BLaER1 treated with 17β-estradiol and CSF1 and Interleukin-3, amounts not matched to agents 10 nM and 100 nM (cell line): Measurements from ENCODE around the gene CDHR2.

ENCODE experiments used
- H3K27ac ChIP-seq, 11 experiments: shearing (Covaris generic); formaldehyde crosslinking; 2 replicates each; pipeline ENCODE4 v1.8.1; 2022
- H3K27me3 ChIP-seq, 11 experiments: shearing (Covaris generic); formaldehyde crosslinking; 2 replicates each; pipeline ENCODE4 v1.8.1; 2022
- H3K36me3 ChIP-seq, 11 experiments: shearing (Covaris generic); formaldehyde crosslinking; 2 replicates each; pipeline ENCODE4 v1.8.1; 2022
- H3K4me1 ChIP-seq, 10 experiments: shearing (Covaris generic); formaldehyde crosslinking; 2 replicates each; pipeline ENCODE4 v1.8.1; 2022
- H3K4me2 ChIP-seq, 11 experiments: shearing (Covaris generic); formaldehyde crosslinking; 2 replicates each; pipeline ENCODE4 v1.8.1; 2022
- H3K4me3 ChIP-seq, 10 experiments: shearing (Covaris generic); formaldehyde crosslinking; 2 replicates each; pipeline ENCODE4 v1.8.1; 2022
- H3K9ac ChIP-seq, 11 experiments: shearing (Covaris generic); formaldehyde crosslinking; 2 replicates each; pipeline ENCODE4 v1.8.1; 2022
- H3K9me3 ChIP-seq, 11 experiments: shearing (Covaris generic); formaldehyde crosslinking; replicated peaks in 1 of 11; 2 replicates each; pipeline ENCODE4 v1.8.1; 2022
- H4K20me1 ChIP-seq, 11 experiments: shearing (Covaris generic); formaldehyde crosslinking; 2 replicates each; pipeline ENCODE4 v1.8.1; 2022
- Cebpa-rat ChIP-seq, 11 experiments: shearing (Covaris generic); IDR thresholded peaks; 2 replicates each; pipeline ENCODE4 v1.8.1; 2022

Gene CDHR2, protein sequence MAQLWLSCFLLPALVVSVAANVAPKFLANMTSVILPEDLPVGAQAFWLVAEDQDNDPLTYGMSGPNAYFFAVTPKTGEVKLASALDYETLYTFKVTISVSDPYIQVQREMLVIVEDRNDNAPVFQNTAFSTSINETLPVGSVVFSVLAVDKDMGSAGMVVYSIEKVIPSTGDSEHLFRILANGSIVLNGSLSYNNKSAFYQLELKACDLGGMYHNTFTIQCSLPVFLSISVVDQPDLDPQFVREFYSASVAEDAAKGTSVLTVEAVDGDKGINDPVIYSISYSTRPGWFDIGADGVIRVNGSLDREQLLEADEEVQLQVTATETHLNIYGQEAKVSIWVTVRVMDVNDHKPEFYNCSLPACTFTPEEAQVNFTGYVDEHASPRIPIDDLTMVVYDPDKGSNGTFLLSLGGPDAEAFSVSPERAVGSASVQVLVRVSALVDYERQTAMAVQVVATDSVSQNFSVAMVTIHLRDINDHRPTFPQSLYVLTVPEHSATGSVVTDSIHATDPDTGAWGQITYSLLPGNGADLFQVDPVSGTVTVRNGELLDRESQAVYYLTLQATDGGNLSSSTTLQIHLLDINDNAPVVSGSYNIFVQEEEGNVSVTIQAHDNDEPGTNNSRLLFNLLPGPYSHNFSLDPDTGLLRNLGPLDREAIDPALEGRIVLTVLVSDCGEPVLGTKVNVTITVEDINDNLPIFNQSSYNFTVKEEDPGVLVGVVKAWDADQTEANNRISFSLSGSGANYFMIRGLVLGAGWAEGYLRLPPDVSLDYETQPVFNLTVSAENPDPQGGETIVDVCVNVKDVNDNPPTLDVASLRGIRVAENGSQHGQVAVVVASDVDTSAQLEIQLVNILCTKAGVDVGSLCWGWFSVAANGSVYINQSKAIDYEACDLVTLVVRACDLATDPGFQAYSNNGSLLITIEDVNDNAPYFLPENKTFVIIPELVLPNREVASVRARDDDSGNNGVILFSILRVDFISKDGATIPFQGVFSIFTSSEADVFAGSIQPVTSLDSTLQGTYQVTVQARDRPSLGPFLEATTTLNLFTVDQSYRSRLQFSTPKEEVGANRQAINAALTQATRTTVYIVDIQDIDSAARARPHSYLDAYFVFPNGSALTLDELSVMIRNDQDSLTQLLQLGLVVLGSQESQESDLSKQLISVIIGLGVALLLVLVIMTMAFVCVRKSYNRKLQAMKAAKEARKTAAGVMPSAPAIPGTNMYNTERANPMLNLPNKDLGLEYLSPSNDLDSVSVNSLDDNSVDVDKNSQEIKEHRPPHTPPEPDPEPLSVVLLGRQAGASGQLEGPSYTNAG (N-terminal part only)

DNA sequence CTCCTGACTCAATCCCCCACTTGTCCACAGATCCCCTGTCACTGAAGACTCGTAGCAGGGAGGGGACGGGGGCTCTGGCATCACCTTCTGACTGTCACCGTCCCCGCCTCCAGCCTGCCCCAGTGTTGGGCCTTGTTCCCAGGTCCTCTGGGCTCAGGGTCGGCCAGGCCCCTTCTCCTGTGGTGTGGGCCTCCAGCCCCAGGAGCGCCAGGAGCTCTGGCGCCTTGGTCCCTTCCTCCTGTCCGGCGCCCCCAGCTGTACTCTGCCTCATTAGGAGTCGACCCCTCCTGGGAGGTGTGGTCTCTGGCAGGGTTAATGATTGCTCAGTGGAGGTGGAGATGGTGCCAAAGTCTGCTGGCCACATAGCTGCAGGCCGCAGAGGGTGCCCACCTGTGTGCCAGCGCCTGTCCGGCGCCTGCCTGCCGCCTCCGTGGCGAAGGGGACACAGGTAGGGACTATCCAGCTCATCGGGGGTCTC is at the start of gene CDHR2:
Gene CDHR2, plus strand, starts transcription at position 376 of the 478 bp plus-strand sequence. CDS start 16,011 bp downstream, outside the sequence.
- TF ChIP-seq Cebpa-rat (IDR thresholded peaks at IDR 0.05), result no peak
- H3K36me3 ChIP-seq, result no peaks in the 10 kb centered on the region
- H4K20me1 ChIP-seq, result peaks cover 0 to 19% (median 0%) of the 10 kb centered on the region in 11 experiments; a peak in 2 of 22 replicates
- peaks cover 37 to 95% (median 56%) of the 10 kb centered on the region in 10 experiments for H3K4me1 ChIP-seq
- no peaks in the 10 kb centered on the region for H3K27me3 ChIP-seq
- no peaks in the 10 kb centered on the region for H3K9me3 ChIP-seq
- H3K9ac ChIP-seq, result peak within 1 kb of the TSS in 5 of 11 experiments; percentile 4 to 32 (median 19); a peak in 2 of 22 replicates
- H3K4me2 ChIP-seq, result peak within 1 kb of the TSS; percentile 56 to 84 (median 77)
- H3K4me3 ChIP-seq, result no peak within 1 kb of the TSS
- peak within 1 kb of the TSS in 4 of 11 experiments; percentile 2 to 37 (median 14); a peak in 3 of 22 replicates for H3K27ac ChIP-seq

DNA sequence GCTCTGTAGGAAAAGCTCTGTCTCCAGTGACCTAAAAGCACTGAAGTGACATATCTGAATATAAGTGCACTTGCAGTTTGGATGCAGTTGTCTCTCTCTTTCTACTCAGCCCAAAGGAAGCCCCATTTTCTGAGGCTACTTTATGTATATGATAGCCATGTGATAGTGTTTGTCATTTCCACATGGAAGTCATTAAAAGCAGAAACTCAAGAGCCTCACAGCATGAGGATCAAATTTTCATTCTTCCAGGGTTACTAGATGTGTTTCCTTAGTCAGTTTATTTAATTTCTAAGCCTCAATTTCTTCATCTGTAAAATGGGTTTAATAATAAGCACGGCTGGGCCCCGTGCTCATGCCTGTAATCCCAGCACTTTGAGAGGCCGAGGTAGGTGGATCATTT is 48.6 kb upstream of the CDHR2 start:
- peaks cover 94 to 100% (median 100%) of the 10 kb centered on the region in 11 experiments for H3K36me3 ChIP-seq

DNA sequence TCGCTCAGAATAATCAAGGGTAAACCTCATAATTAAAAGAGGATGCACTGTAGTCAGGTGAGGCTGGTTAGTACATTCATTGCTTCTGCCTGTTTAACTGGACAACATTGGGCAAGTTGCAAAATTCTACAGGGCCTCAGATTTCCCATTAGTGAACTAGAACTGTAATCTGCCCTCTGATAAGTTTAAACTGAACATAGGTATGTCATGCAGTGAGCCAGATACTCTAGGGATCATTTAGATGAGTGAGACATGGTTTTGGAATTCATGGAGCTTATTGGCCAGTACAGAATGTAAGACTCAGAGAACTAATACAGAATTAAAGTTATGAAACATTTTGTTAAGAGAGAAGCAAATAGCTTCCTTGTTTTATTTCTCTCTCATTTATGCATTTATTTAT is 47.8 kb upstream of the CDHR2 start:
- Histone ChIP-seq H3K36me3 (peaks cover 94 to 100% (median 99%) of the 10 kb centered on the region in 11 experiments), H3K4me1 (no peaks in the 10 kb centered on the region), H3K4me3 (no peak overlapping the region), H3K27ac (no peak overlapping the region), H3K9me3 (no peaks in the 10 kb centered on the region), H3K9ac (no peak overlapping the region), H3K4me2 (no peak overlapping the region), H3K27me3 (no peaks in the 10 kb centered on the region), H4K20me1 (no peaks in the 10 kb centered on the region)
- TF ChIP-seq Cebpa-rat (IDR thresholded peaks at IDR 0.05), result no peak

More for the DNA sequence above, 48.6 kb upstream of the CDHR2 start:
- H4K20me1 ChIP-seq, result no peaks in the 10 kb centered on the region
- no peak overlapping the region for H3K4me3 ChIP-seq
- no peak for TF ChIP-seq Cebpa-rat (IDR thresholded peaks at IDR 0.05)
- no peak overlapping the region for H3K4me2 ChIP-seq
- H3K27me3 ChIP-seq, result no peaks in the 10 kb centered on the region
- no peak overlapping the region for H3K9ac ChIP-seq
- no peak overlapping the region for H3K27ac ChIP-seq
- no peaks in the 10 kb centered on the region for H3K9me3 ChIP-seq
- no peaks in the 10 kb centered on the region for H3K4me1 ChIP-seq

DNA sequence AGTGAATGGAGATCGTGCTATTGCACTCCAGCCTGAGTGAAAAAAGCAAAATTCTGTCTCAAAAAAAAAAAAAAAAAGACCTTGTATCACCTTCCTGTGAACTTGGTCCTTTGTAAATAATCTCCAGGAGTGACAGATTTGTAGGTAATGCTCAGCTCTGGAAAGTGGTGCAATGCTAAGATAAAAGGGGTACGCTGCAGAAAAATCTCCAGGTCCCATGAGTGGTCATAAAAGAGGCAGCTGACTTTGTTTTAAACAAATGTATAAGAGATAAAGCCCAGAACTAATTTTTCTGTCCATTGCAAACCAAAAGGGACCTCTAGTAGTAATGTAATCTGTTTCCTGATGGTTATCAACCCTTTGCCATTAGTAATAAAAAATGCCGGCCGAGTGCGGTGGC is 45.6 kb upstream of the CDHR2 start:
- H3K36me3 ChIP-seq, result peaks cover 96 to 100% (median 100%) of the 10 kb centered on the region in 11 experiments
- H3K4me2 ChIP-seq, result no peak overlapping the region
- no peaks in the 10 kb centered on the region for H3K27me3 ChIP-seq
- H3K4me1 ChIP-seq, result no peaks in the 10 kb centered on the region
- no peak overlapping the region for H3K9ac ChIP-seq
- H3K4me3 ChIP-seq, result no peak overlapping the region
- no peaks in the 10 kb centered on the region for H3K9me3 ChIP-seq
- TF ChIP-seq Cebpa-rat (IDR thresholded peaks at IDR 0.05), result no peak
- H4K20me1 ChIP-seq, result peaks cover 0 to 9% (median 0%) of the 10 kb centered on the region in 11 experiments; a peak in 2 of 22 replicates
- no peak overlapping the region for H3K27ac ChIP-seq

DNA sequence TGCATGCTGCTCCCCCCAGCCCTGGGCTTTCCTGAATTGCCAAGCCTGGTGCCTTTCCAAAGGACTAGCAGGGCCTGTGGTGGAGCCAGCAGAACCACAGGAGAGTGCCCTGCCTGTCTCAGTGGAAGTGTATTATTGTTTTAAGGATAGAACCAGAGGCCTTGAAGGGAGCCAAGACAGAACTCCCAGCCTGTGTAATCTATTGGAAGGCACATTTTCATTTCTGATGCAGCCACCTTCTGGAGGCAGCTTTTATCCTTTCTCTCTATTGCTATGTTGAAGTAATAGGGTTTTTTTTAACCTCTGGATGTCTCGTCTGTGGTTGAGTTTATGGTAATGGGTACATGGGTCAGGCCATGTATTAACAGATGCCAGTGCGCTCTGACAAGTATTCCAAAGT is 41.2 kb upstream of the CDHR2 start:
- no peak overlapping the region for H3K9ac ChIP-seq
- no peak for TF ChIP-seq Cebpa-rat (IDR thresholded peaks at IDR 0.05)
- H3K36me3 ChIP-seq, result peaks cover 67 to 77% (median 73%) of the 10 kb centered on the region in 11 experiments
- no peak overlapping the region for H3K4me3 ChIP-seq
- no peak overlapping the region for H3K4me2 ChIP-seq
- no peaks in the 10 kb centered on the region; a peak in 1 of 20 replicates for H3K4me1 ChIP-seq
- no peak overlapping the region for H3K27ac ChIP-seq
- no peaks in the 10 kb centered on the region for H3K9me3 ChIP-seq
- H3K27me3 ChIP-seq, result no peaks in the 10 kb centered on the region
- H4K20me1 ChIP-seq, result peaks cover 0 to 22% (median 0%) of the 10 kb centered on the region in 11 experiments; a peak in 3 of 22 replicates

DNA sequence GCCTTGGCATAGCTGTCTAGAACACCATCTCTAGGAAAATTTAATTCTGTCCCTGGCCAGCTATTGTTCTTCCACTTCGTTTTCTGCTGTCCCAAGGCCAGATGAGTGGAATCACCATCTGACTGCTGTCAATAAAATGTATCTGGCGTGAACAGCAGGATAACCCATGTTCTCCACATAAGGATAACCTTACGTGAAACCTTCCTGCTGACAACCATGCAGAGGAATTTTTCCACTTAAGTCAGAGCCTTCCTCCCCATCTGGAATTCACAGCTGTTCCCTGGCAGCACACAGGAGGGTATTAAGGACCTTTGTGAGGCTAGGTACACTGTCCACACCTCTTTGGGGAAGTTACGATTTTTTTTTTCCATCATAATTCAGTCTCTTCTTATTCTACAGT is 40.5 kb upstream of the CDHR2 start:
- Histone ChIP-seq H4K20me1 (peaks cover 0 to 22% (median 0%) of the 10 kb centered on the region in 11 experiments; a peak in 3 of 22 replicates), H3K36me3 (peaks cover 60 to 70% (median 66%) of the 10 kb centered on the region in 11 experiments), H3K4me3 (no peak overlapping the region), H3K9me3 (no peaks in the 10 kb centered on the region), H3K27me3 (no peaks in the 10 kb centered on the region), H3K4me2 (no peak overlapping the region), H3K27ac (no peak overlapping the region), H3K4me1 (peaks cover 0 to under 1% (median 0%) of the 10 kb centered on the region in 10 experiments; a peak in 1 of 20 replicates), H3K9ac (no peak overlapping the region)
- TF ChIP-seq Cebpa-rat (IDR thresholded peaks at IDR 0.05), result no peak

DNA sequence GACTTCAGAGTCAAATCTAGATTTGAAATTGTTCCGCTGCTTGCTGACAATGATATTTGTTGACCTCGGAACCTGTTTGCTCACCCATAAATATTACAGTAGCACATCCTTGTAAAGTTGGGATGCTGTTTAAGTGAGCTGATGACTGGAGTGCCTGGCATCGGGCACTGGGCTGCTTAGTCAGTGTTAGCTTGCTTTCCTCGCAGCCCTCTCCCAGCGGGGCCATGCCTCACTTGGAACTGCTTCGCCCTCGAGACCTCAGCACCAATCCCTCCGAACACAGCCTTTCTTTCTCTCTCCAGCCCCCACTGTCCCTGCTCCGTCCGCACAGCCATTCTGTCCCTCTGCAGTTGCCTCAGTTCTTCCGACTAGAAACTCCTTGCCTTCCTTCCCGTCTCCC is 35.4 kb upstream of the CDHR2 start:
- Histone ChIP-seq H3K9me3 (no peaks in the 10 kb centered on the region), H3K9ac (no peak overlapping the region), H3K27ac (no peak overlapping the region), H3K4me1 (peaks cover 15 to 27% (median 20%) of the 10 kb centered on the region in 10 experiments), H3K27me3 (no peaks in the 10 kb centered on the region), H3K4me3 (no peak overlapping the region), H3K4me2 (peak overlapping the region in 4 of 11 experiments; percentile 22 to 65 (median 54); a peak in 3 of 22 replicates), H3K36me3 (peaks cover 11 to 19% (median 14%) of the 10 kb centered on the region in 11 experiments), H4K20me1 (peaks cover 0 to 10% (median 0%) of the 10 kb centered on the region in 11 experiments; a peak in 2 of 22 replicates)
- no peak for TF ChIP-seq Cebpa-rat (IDR thresholded peaks at IDR 0.05)
